ENCODE measurements around the gene PSMD9.

DNA sequence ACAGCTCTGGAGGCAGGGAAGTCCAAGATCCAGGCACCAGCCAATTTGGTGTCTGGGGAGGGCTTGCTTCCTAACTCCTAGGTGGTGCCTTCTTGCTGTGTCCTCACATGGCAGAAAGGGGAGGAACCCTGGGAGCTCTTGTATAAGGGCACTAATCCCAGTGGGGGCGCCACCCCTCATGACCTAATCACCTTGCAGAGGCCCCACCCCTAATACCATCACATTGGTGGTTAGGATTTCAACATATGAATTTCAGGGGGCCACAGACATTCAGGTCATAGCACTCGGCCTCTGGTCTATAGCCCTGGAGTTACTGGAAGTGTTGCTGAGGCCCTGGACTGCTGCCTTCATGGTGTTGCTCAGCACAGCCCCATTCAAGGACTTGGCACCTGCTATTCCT lies 14.6 kb downstream of the PSMD9 start:
- TF ChIP-seq, protein P1, sequence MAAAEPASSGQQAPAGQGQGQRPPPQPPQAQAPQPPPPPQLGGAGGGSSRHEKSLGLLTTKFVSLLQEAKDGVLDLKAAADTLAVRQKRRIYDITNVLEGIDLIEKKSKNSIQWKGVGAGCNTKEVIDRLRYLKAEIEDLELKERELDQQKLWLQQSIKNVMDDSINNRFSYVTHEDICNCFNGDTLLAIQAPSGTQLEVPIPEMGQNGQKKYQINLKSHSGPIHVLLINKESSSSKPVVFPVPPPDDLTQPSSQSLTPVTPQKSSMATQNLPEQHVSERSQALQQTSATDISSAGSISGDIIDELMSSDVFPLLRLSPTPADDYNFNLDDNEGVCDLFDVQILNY (CRISPR knock-in tag; IDR thresholded peaks at IDR 0.05) = no peak
- TF ChIP-seq, protein P2, sequence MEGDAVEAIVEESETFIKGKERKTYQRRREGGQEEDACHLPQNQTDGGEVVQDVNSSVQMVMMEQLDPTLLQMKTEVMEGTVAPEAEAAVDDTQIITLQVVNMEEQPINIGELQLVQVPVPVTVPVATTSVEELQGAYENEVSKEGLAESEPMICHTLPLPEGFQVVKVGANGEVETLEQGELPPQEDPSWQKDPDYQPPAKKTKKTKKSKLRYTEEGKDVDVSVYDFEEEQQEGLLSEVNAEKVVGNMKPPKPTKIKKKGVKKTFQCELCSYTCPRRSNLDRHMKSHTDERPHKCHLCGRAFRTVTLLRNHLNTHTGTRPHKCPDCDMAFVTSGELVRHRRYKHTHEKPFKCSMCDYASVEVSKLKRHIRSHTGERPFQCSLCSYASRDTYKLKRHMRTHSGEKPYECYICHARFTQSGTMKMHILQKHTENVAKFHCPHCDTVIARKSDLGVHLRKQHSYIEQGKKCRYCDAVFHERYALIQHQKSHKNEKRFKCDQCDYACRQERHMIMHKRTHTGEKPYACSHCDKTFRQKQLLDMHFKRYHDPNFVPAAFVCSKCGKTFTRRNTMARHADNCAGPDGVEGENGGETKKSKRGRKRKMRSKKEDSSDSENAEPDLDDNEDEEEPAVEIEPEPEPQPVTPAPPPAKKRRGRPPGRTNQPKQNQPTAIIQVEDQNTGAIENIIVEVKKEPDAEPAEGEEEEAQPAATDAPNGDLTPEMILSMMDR (IDR thresholded peaks at IDR 0.05) = no peak
- TF ChIP-seq ELF4 (CRISPR knock-in tag; IDR thresholded peaks at IDR 0.05; ENCODE audit: low read depth) (no peak), NFATC4 (CRISPR knock-in tag; IDR thresholded peaks at IDR 0.05) (no peak)
- TF ChIP-seq, protein P3, sequence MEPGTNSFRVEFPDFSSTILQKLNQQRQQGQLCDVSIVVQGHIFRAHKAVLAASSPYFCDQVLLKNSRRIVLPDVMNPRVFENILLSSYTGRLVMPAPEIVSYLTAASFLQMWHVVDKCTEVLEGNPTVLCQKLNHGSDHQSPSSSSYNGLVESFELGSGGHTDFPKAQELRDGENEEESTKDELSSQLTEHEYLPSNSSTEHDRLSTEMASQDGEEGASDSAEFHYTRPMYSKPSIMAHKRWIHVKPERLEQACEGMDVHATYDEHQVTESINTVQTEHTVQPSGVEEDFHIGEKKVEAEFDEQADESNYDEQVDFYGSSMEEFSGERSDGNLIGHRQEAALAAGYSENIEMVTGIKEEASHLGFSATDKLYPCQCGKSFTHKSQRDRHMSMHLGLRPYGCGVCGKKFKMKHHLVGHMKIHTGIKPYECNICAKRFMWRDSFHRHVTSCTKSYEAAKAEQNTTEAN (CRISPR knock-in tag; IDR thresholded peaks at IDR 0.05) = no peak

Data from WTC11 (cell line).